ENCODE measurements around the gene IL19. TPM values are rescaled to one million over a fixed set of nuclear protein-coding genes. Genes with fewer than 3 reads are reported as not detected.

The IL19 gene
- total and polyA plus RNA-seq, 9 of the 15 experiments (the other 6 are each of a cell fraction or from before 2014, with no cell fraction given), result not detected

- no peaks in the 10 kb centered on the region for H3K36me3 ChIP-seq (ENCODE audit: control insufficient read depth, insufficient read depth, low read length)
- no peak for DNase-seq (ENCODE audit: extremely low read depth in 1 of 4, low spot score in 3 of 4)
- 0 out of 2 replicates have a peak, but pooled peaks cover 5% of the 10 kb centered on the region for H4K20me1 ChIP-seq (replicated peaks; ENCODE audit: control insufficient read depth, insufficient read depth, low read length)
- no peaks in the 10 kb centered on the region; a peak in 1 of 5 replicates for H3K4me1 ChIP-seq (replicated peaks in 1 of 2; ENCODE audit: control insufficient read depth in 2 of 2, insufficient read depth in 2 of 2, low read length in 2 of 2)
- H2AFZ ChIP-seq (ENCODE audit: low read depth, low read length), result no peak overlapping the region
- H3K9me3 ChIP-seq (replicated peaks; ENCODE audit: control insufficient read depth, insufficient read depth, low read depth, low read length), result no peaks in the 10 kb centered on the region
- H3K4me2 ChIP-seq (ENCODE audit: insufficient read depth, low read length), result no peak overlapping the region
- no peak overlapping the region for H3K9ac ChIP-seq (ENCODE audit: insufficient read depth in 1 of 2, low read depth in 2 of 2, low read length in 2 of 2)
- H3K79me2 ChIP-seq (ENCODE audit: control insufficient read depth, insufficient read depth, low read length), result no peaks in the 10 kb centered on the region
- under 1% methylated on average over 7 of the region's 7 CpGs for WGBS (ENCODE audit: insufficient coverage, low coverage, missing lambda C conversion rate)
- no peak overlapping the region for H3K4me3 ChIP-seq
- FAIRE-seq, result no peak
- no peak overlapping the region for H3K27ac ChIP-seq (ENCODE audit: extremely low read depth, low read depth, low read length)
- BruUV-seq (replicated peaks), result no TSS peak
- ATAC-seq, result no peak
- no peaks in the 10 kb centered on the region for H3K9me1 ChIP-seq (ENCODE audit: control insufficient read depth, insufficient read depth, low read length)
- H3K27me3 ChIP-seq (ENCODE audit: control insufficient read depth in 2 of 2, insufficient read depth in 2 of 2, low read length in 2 of 2), result peaks cover 31 to 53% of the 10 kb centered on the region in 2 experiments
- ChIA-PET CTCF (ENCODE audit: low intra/inter-chr PET ratio) (no interaction called here), POLR2A (interaction anchor here (0.6 kb wide), 1 partner anchor 111 kb away, joined by 4 read pairs; no protein-coding TSS in a partner anchor)
- in situ Hi-C loops (cut with MboI) (no loop called here), intact Hi-C loops (cut with micrococcal nuclease) (no loop called here)
- TF ChIP-seq E2F1 (CRISPR knock-in tag; IDR thresholded peaks at IDR 0.05) (no peak), FOSL1 (tag; conservative IDR thresholded peaks at IDR 0.05) (peak; percentile 49), MEIS2 (IDR thresholded peaks at IDR 0.05; ENCODE audit: partially characterized antibody) (peak; percentile 29), ZBTB11 (CRISPR knock-in tag; IDR thresholded peaks at IDR 0.05) (0 out of 6 replicates have a peak, but pooled peaks of 1 of the 3 experiments have one; percentile 6), PBX2 (CRISPR knock-in tag; IDR thresholded peaks at IDR 0.05; ENCODE audit: low read depth) (no peak), PBX2 (tag; conservative IDR thresholded peaks at IDR 0.05; ENCODE audit: low read depth) (peak; percentile 67), CBFA2T3 (IDR thresholded peaks at IDR 0.05) (peak; percentile 32), HMBOX1 (IDR thresholded peaks at IDR 0.05) (0 out of 2 replicates have a peak, but pooled peaks have one; percentile 24), ZNF398 (CRISPR knock-in tag; IDR thresholded peaks at IDR 0.05) (no peak)
Observed at GRCh38 chr1:206793620-206794019, 23.0 kb downstream of the IL19 start.

All from K562 (cell line).